Stimulated activated naive B cell treated with anti-CD40 and anti-IgM and Interleukin-4, amounts not matched to agents 10 μg/mL and 1 μg/mL and 100 μg/mL, for 72 hours (primary cell): ENCODE results near the gene RALA.
"Not testable (repeated sequence)": the region's sequence is repeated elsewhere in the genome, so short reads cannot be mapped to it uniquely, and the experiment has no call there.

Experiments
- ATAC-seq, 2 donors: fragments of 150-1000 bp; cut with Tn5 transposase; replicated peaks; 2 replicates each; pipeline ENCODE4 v1.10.0; 2021; ENCODE audit warnings: moderate library complexity in 1 of 2
- DNase-seq: peaks from one replicate; pipeline ENCODE4 v3.0.0; 2021
- H3K27ac Mint-ChIP-seq: one replicate; pipeline ENCODE4 v1.8.0; 2022; ENCODE audit warnings: mild to moderate bottlenecking, mixed read lengths
- H3K27me3 Mint-ChIP-seq, 2 donors: one replicate each; pipeline ENCODE4 v1.8.0; 2022; ENCODE audit warnings: mixed read lengths in 2 of 2
- H3K36me3 Mint-ChIP-seq, 2 donors: one replicate each; pipeline ENCODE4 v1.8.0; 2022; ENCODE audit warnings: mixed read lengths in 2 of 2, mild to moderate bottlenecking in 1 of 2
- H3K4me1 Mint-ChIP-seq, 2 donors: one replicate each; pipeline ENCODE4 v1.8.0; 2022; ENCODE audit warnings: mixed read lengths in 2 of 2, mild to moderate bottlenecking in 1 of 2
- H3K4me3 Mint-ChIP-seq, 2 donors: one replicate each; pipeline ENCODE4 v1.8.0; 2022; ENCODE audit warnings: mild to moderate bottlenecking in 2 of 2, mixed read lengths in 2 of 2, moderate library complexity in 1 of 2
- H3K9me3 Mint-ChIP-seq, 2 donors: one replicate each; pipeline ENCODE4 v1.8.0; 2022; ENCODE audit warnings: mixed read lengths in 2 of 2, mild to moderate bottlenecking in 1 of 2

Gene RALA

GRCh38 chr7:39670934-39671333 lies 47.6 kb downstream of the RALA start:
- Mint-ChIP-seq H3K36me3 (peaks cover 9 to 24% of the 10 kb centered on the region in 2 donors), H3K27me3 (no peaks in the 10 kb centered on the region), H3K4me1 (peaks cover 5 to 23% of the 10 kb centered on the region in 2 donors), H3K9me3 (no peaks in the 10 kb centered on the region), H3K27ac (no peak overlapping the region), H3K4me3 (no peak overlapping the region)
- no peak for DNase-seq
- no peak for ATAC-seq

GRCh38 chr7:39672176-39672575 lies 48.8 kb downstream of the RALA start:
- peaks cover 0 to 4% of the 10 kb centered on the region in 2 donors for H3K9me3 Mint-ChIP-seq
- no peak for DNase-seq
- no peak for ATAC-seq
- H3K4me1 Mint-ChIP-seq: peaks cover 3 to 17% of the 10 kb centered on the region in 2 donors
- H3K4me3 Mint-ChIP-seq: no peak overlapping the region
- H3K27me3 Mint-ChIP-seq: no peaks in the 10 kb centered on the region
- H3K36me3 Mint-ChIP-seq: peaks cover 10 to 26% of the 10 kb centered on the region in 2 donors
- H3K27ac Mint-ChIP-seq: no peak overlapping the region

DNA sequence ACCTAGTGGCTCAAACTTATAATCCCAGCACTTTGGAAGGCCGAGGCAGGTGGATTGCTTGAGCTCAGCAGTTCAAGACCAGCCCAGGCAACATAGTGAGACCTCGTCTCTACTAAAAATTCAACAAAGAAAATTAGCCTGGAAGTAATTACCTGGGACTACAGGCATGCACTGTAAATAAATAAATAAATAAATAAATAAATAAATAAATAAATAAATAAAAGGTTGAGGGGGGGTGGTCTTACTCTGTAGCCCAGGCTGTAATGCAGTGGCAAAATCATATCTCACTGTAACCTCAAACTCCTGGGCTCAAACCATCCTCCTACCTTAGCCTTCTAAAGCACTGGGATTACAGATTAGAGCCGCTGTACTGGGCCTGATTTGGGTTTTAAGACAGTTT lies 50.5 kb downstream of the RALA start:
- H3K4me3 Mint-ChIP-seq: no peak overlapping the region
- peaks cover 13 to 26% of the 10 kb centered on the region in 2 donors for H3K36me3 Mint-ChIP-seq
- H3K27me3 Mint-ChIP-seq: no peaks in the 10 kb centered on the region
- peaks cover 5 to 20% of the 10 kb centered on the region in 2 donors for H3K4me1 Mint-ChIP-seq
- DNase-seq: no peak
- peaks cover 0 to 4% of the 10 kb centered on the region in 2 donors for H3K9me3 Mint-ChIP-seq
- no peak for ATAC-seq
- no peak overlapping the region for H3K27ac Mint-ChIP-seq

- no peak overlapping the region for H3K27ac Mint-ChIP-seq
- H3K4me1 Mint-ChIP-seq: peaks cover 5 to 18% of the 10 kb centered on the region in 2 donors
- no peaks in the 10 kb centered on the region for H3K27me3 Mint-ChIP-seq
- ATAC-seq (no peak), DNase-seq (no peak)
- peaks cover 12 to 25% of the 10 kb centered on the region in 2 donors for H3K36me3 Mint-ChIP-seq
- H3K9me3 Mint-ChIP-seq: peaks cover 0 to 4% of the 10 kb centered on the region in 2 donors
- H3K4me3 Mint-ChIP-seq: no peak overlapping the region
These were observed 51.0 kb downstream of the RALA start for GRCh38 chr7:39674406-39674805.

DNA sequence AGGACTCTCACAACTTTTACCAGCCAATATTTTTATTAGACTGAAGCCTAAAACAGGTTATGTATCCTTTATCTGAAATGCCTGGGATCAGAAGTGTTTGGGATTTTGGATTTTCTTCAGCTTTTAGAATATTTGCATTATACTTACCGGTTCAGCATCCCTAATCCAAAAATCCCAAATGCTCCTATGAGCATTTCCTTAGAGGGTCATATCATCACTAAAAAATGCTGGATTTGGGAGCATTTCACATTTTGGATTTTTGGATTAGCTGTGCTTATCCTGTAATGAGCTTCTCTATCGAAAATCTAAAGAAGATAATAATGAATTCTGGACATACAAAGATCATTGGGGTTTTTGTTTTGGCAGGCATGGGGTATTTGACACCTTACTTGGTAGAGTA lies 53.0 kb downstream of the RALA start:
- Mint-ChIP-seq H3K27me3 (no peaks in the 10 kb centered on the region), H3K9me3 (peaks cover 0 to 4% of the 10 kb centered on the region in 2 donors), H3K27ac (no peak overlapping the region), H3K4me1 (peaks cover 10 to 20% of the 10 kb centered on the region in 2 donors), H3K4me3 (no peak overlapping the region), H3K36me3 (peaks cover 12 to 30% of the 10 kb centered on the region in 2 donors)
- DNase-seq (no peak), ATAC-seq (no peak)

- ATAC-seq (no peak), DNase-seq (no peak)
- Mint-ChIP-seq H3K27me3 (no peaks in the 10 kb centered on the region), H3K4me1 (peaks cover 22 to 40% of the 10 kb centered on the region in 2 donors), H3K4me3 (no peak overlapping the region), H3K9me3 (peaks cover 0 to 4% of the 10 kb centered on the region in 2 donors), H3K36me3 (peaks cover 18 to 43% of the 10 kb centered on the region in 2 donors), H3K27ac (no peak overlapping the region)
These were observed 55.7 kb downstream of the RALA start for GRCh38 chr7:39678930-39679709.

- not testable (repeated sequence) for ATAC-seq, DNase-seq, H3K27ac Mint-ChIP-seq, H3K4me3 Mint-ChIP-seq, H3K27me3 Mint-ChIP-seq, H3K9me3 Mint-ChIP-seq
- Mint-ChIP-seq H3K36me3 (peaks cover 18 to 46% of the 10 kb centered on the region in 2 donors), H3K4me1 (peaks cover 22 to 41% of the 10 kb centered on the region in 2 donors)
These were observed 56.5 kb downstream of the RALA start for GRCh38 chr7:39679874-39680273.

GRCh38 chr7:39681887-39682441 lies 58.6 kb downstream of the RALA start:
- no peak overlapping the region for H3K4me3 Mint-ChIP-seq
- H3K27me3 Mint-ChIP-seq: no peaks in the 10 kb centered on the region
- peaks cover 33 to 58% of the 10 kb centered on the region in 2 donors for H3K4me1 Mint-ChIP-seq
- H3K9me3 Mint-ChIP-seq: peaks cover 0 to under 1% of the 10 kb centered on the region in 2 donors
- DNase-seq: no peak
- peak overlapping the region; percentile 0 for H3K27ac Mint-ChIP-seq
- no peak for ATAC-seq
- peaks cover 14 to 37% of the 10 kb centered on the region in 2 donors for H3K36me3 Mint-ChIP-seq

GRCh38 chr7:39683216-39683845 lies 60.0 kb downstream of the RALA start:
- Mint-ChIP-seq H3K27me3 (no peaks in the 10 kb centered on the region), H3K27ac (peak overlapping the region; percentile 33), H3K9me3 (no peaks in the 10 kb centered on the region), H3K36me3 (peaks cover 14 to 37% of the 10 kb centered on the region in 2 donors), H3K4me3 (no peak overlapping the region), H3K4me1 (peaks cover 30 to 54% of the 10 kb centered on the region in 2 donors)
- ATAC-seq (no peak), DNase-seq (no peak)

- peak; percentile 70 to 84 for ATAC-seq
- H3K4me1 Mint-ChIP-seq: peaks cover 22 to 45% of the 10 kb centered on the region in 2 donors
These were observed 63.0 kb downstream of the RALA start for GRCh38 chr7:39686261-39686924.

GRCh38 chr7:39688611-39689480 lies 65.5 kb downstream of the RALA start:
- ATAC-seq (no peak), DNase-seq (no peak)
- Mint-ChIP-seq H3K9me3 (peaks cover 2 to 3% of the 10 kb centered on the region in 2 donors), H3K27me3 (no peaks in the 10 kb centered on the region), H3K27ac (no peak overlapping the region), H3K36me3 (peaks cover 35 to 57% of the 10 kb centered on the region in 2 donors), H3K4me1 (peaks cover 11 to 28% of the 10 kb centered on the region in 2 donors), H3K4me3 (no peak overlapping the region)

More at GRCh38 chr7:39686261-39686924, 63.0 kb downstream of the RALA start:
- Mint-ChIP-seq H3K27me3 (no peaks in the 10 kb centered on the region), H3K9me3 (no peaks in the 10 kb centered on the region), H3K27ac (peak overlapping the region; percentile 67), H3K36me3 (peaks cover 31 to 49% of the 10 kb centered on the region in 2 donors), H3K4me3 (no peak overlapping the region)
- DNase-seq: no peak

- peaks cover 40 to 63% of the 10 kb centered on the region in 2 donors for H3K36me3 Mint-ChIP-seq
- ATAC-seq: no peak
These were observed 68.4 kb downstream of the RALA start for GRCh38 chr7:39691821-39692220.

DNA sequence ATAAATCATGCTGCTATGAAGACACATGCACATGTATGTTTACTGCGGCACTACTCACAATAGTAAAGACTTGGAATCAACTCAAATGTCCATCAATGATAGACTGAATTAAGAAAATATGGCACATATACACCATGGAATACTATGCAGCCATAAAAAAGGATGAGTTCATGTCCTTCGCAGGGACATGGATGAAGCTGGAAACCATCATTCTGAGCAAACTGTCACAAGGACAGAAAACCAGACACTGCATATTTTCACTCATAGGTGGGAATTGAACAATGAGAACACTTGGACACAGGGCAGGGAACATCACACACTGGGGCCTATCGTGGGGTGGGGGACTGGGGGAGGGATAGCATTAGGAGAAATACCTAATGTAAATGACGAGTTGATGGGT lies 69.7 kb downstream of the RALA start:
- not testable (repeated sequence) for H3K27me3 Mint-ChIP-seq, ATAC-seq, H3K27ac Mint-ChIP-seq, H3K4me3 Mint-ChIP-seq, H3K9me3 Mint-ChIP-seq, DNase-seq
- Mint-ChIP-seq H3K36me3 (peaks cover 44 to 72% of the 10 kb centered on the region in 2 donors), H3K4me1 (peaks cover 0 to 10% of the 10 kb centered on the region in 2 donors)

More at GRCh38 chr7:39691821-39692220, 68.4 kb downstream of the RALA start:
- no peaks in the 10 kb centered on the region for H3K27me3 Mint-ChIP-seq
- no peak overlapping the region for H3K4me3 Mint-ChIP-seq
- peaks cover 2 to 3% of the 10 kb centered on the region in 2 donors for H3K9me3 Mint-ChIP-seq
- peaks cover 0 to 10% of the 10 kb centered on the region in 2 donors for H3K4me1 Mint-ChIP-seq
- no peak overlapping the region for H3K27ac Mint-ChIP-seq
- DNase-seq: no peak
